K562 (cell line): ENCODE measurements around the gene C16orf96. TPM values are rescaled to one million over a fixed set of nuclear protein-coding genes. Genes with fewer than 3 reads are reported as not detected.
A peak's percentile ranks its signal among the peaks of the same experiment; 100 is the strongest.

Source experiments
- ATAC-seq: fragments of 200-7000 bp; cut with Tn5 transposase; 3 replicates; pipeline ENCODE4 v1.9.1; 2020; ENCODE audit warnings: moderate library complexity
- BruUV-seq: library from RNA; stranded (reverse); fragments of 400-500 nt; replicated peaks from 2 replicates; lab custom pipeline; 2021; lab: Mats Ljungman, UMichigan
- CTCF ChIA-PET: fragments of 300-600 bp; formaldehyde crosslinking; extraction: SDS; loops from one replicate; lab custom pipeline; 2021; ENCODE audit warnings: low intra/inter-chr PET ratio; lab: Yijun Ruan, JAX
- POLR2A ChIA-PET: fragments of 300-600, 350-650 bp; sonication (Branson Sonifier 250); formaldehyde crosslinking; extraction: SDS; loops from one replicate; lab custom pipeline; 2021; ENCODE audit warnings: antibody characterized with exemption, inconsistent platforms; lab: Yijun Ruan, JAX
- DNase-seq, 4 experiments: peaks; one replicate each; pipeline versions ENCODE4 v3.0.0 to v3.0.0-alpha.2; 2011 to 2018; ENCODE audit warnings: low spot score in 3 of 4, mixed read lengths in 3 of 4; ENCODE audit errors: extremely low read depth in 1 of 4
- FAIRE-seq: peaks from 2 replicates; lab custom pipeline; 2011; peaks lifted over from hg19 to GRCh38; lab: Jason Lieb, UNC
- H2AFZ ChIP-seq: 2 replicates; pipeline ENCODE4 v1.6.0; 2011; ENCODE audit warnings: low read depth, low read length, control low read depth, inconsistent platforms
- H3K27ac ChIP-seq: fragments of 200-600 bp; 3 replicates; pipeline ENCODE4 v1.8.0; 2011; ENCODE audit warnings: low read depth, mild to moderate bottlenecking, control low read depth, inconsistent platforms, low read length, moderate library complexity, mixed read lengths; ENCODE audit errors: extremely low read depth
- H3K27me3 ChIP-seq, 2 experiments: fragments of 300-600 bp in 1 of 2; 2 replicates in 1 of 2; 3 replicates in 1 of 2; pipeline versions ENCODE4 v1.6.0 to v1.8.0; 2011; ENCODE audit warnings: inconsistent platforms in 2 of 2, low read length in 2 of 2, mild to moderate bottlenecking in 1 of 2, mixed read lengths in 1 of 2, moderate library complexity in 1 of 2; ENCODE audit not compliant: control insufficient read depth in 2 of 2, insufficient read depth in 2 of 2
- H3K36me3 ChIP-seq: fragments of 300-600 bp; 3 replicates; pipeline ENCODE4 v1.8.0; 2011; ENCODE audit warnings: mild to moderate bottlenecking, low read length, inconsistent platforms; ENCODE audit not compliant: control insufficient read depth, insufficient read depth
- H3K4me1 ChIP-seq, 2 experiments: fragments of 200-600 bp in 1 of 2; replicated peaks in 1 of 2; 2 replicates in 1 of 2; 3 replicates in 1 of 2; pipeline versions ENCODE4 v1.5.1 to v1.8.0; 2011; ENCODE audit warnings: inconsistent platforms in 2 of 2, low read length in 2 of 2, mild to moderate bottlenecking in 1 of 2, mixed read lengths in 1 of 2, moderate library complexity in 1 of 2; ENCODE audit not compliant: control insufficient read depth in 2 of 2, insufficient read depth in 2 of 2
- H3K4me2 ChIP-seq: 2 replicates; pipeline ENCODE4 v1.6.1; 2011; ENCODE audit warnings: low read length, control low read depth, inconsistent platforms, mixed read lengths; ENCODE audit not compliant: insufficient read depth
- H3K4me3 ChIP-seq: fragments of 200-600 bp; sonication (generic), shearing (Covaris generic); 2 replicates; pipeline ENCODE4 v1.5.1; 2016; ENCODE audit warnings: control low read depth, inconsistent platforms
- H3K79me2 ChIP-seq: fragments of 200-600 bp; 3 replicates; pipeline ENCODE4 v1.8.0; 2011; ENCODE audit warnings: low read length, inconsistent platforms; ENCODE audit not compliant: control insufficient read depth, insufficient read depth
- H3K9ac ChIP-seq, 2 experiments: 2 replicates each; pipeline versions ENCODE4 v1.6.0 to v1.6.1; 2011; ENCODE audit warnings: low read depth in 2 of 2, low read length in 2 of 2, control low read depth in 1 of 2, inconsistent platforms in 1 of 2, mild to moderate bottlenecking in 1 of 2, mixed read lengths in 1 of 2; ENCODE audit not compliant: insufficient read depth in 1 of 2
- H3K9me1 ChIP-seq: one replicate; pipeline ENCODE4 v1.6.0; 2011; ENCODE audit warnings: inconsistent platforms, mild to moderate bottlenecking, low read length, moderate library complexity; ENCODE audit not compliant: control insufficient read depth, insufficient read depth
- H3K9me3 ChIP-seq: replicated peaks from 2 replicates; pipeline ENCODE4 v1.5.1; 2011; ENCODE audit warnings: low read depth, low read length, inconsistent platforms; ENCODE audit not compliant: control insufficient read depth, insufficient read depth
- H4K20me1 ChIP-seq: replicated peaks from 2 replicates; pipeline ENCODE4 v1.6.1; 2011; ENCODE audit warnings: low read length, inconsistent platforms, mixed read lengths; ENCODE audit not compliant: control insufficient read depth, insufficient read depth
- ARHGAP35 ChIP-seq: fragments of 450-650 bp; IDR thresholded peaks from 2 replicates; pipeline ENCODE4 v1.6.1; 2018; ENCODE audit not compliant: partially characterized antibody
- ASH1L ChIP-seq: fragments of 450-650 bp; IDR thresholded peaks from 2 replicates; pipeline ENCODE4 v1.6.1; 2018; ENCODE audit warnings: borderline replicate concordance, mild to moderate bottlenecking, low read depth; ENCODE audit not compliant: partially characterized antibody
- E2F5 ChIP-seq: sonication (generic); formaldehyde crosslinking; IDR thresholded peaks from 2 replicates; pipeline ENCODE4 v1.8.0; 2022; ENCODE audit warnings: mild to moderate bottlenecking, missing genetic modification reagents
- GATAD2B ChIP-seq: fragments of 450-650 bp; IDR thresholded peaks from 2 replicates; pipeline ENCODE4 v1.6.1; 2017; ENCODE audit warnings: mild to moderate bottlenecking, borderline replicate concordance
- HNRNPH1 ChIP-seq: fragments of 200-400 bp; formaldehyde crosslinking; optimal IDR thresholded peaks from 2 replicates; pipeline ENCODE3; 2017; ENCODE audit warnings: low read depth, mild to moderate bottlenecking, low read length, moderate library complexity
- HNRNPK ChIP-seq: fragments of 200-400 bp; formaldehyde crosslinking; IDR thresholded peaks from one replicate; pipeline ENCODE4 v1.6.1; 2018; ENCODE audit warnings: mild to moderate bottlenecking, low read depth, low read length; ENCODE audit not compliant: poor library complexity, severe bottlenecking
- HNRNPLL ChIP-seq: fragments of 200-400 bp; formaldehyde crosslinking; IDR thresholded peaks from 2 replicates; pipeline ENCODE4 v1.6.1; 2017; ENCODE audit warnings: low read length, low read depth, mild to moderate bottlenecking; ENCODE audit not compliant: poor library complexity, severe bottlenecking
- MAZ ChIP-seq, 2 experiments: fragments of 450-650 bp in 1 of 2; sonication (generic) in 1 of 2; formaldehyde crosslinking; IDR thresholded peaks in 1 of 2; conservative IDR thresholded peaks in 1 of 2; 2 replicates each; pipeline versions ENCODE4 v1.4.0 to v1.5.0; 2020; ENCODE audit warnings: mild to moderate bottlenecking in 1 of 2, missing genetic modification reagents in 1 of 2
- MITF ChIP-seq: IDR thresholded peaks from 2 replicates; pipeline ENCODE4 v1.6.1; 2014; ENCODE audit warnings: antibody characterized with exemption
- NCOA1 ChIP-seq: fragments of 450-650 bp; IDR thresholded peaks from 2 replicates; pipeline ENCODE4 v1.6.1; 2016; ENCODE audit warnings: low read depth
- NCOA2 ChIP-seq, 2 experiments: fragments of 450-650 bp; IDR thresholded peaks; 2 replicates each; pipeline ENCODE4 v1.6.1; 2018; ENCODE audit warnings: mild to moderate bottlenecking in 2 of 2, moderate library complexity in 1 of 2; ENCODE audit not compliant: partially characterized antibody in 2 of 2
- PCBP1 ChIP-seq: fragments of 200-400 bp; formaldehyde crosslinking; IDR thresholded peaks from 2 replicates; pipeline ENCODE4 v1.6.1; 2018; ENCODE audit warnings: mild to moderate bottlenecking, low read depth, low read length; ENCODE audit not compliant: poor library complexity, severe bottlenecking
- SAFB ChIP-seq: fragments of 200-400 bp; formaldehyde crosslinking; IDR thresholded peaks from 2 replicates; pipeline ENCODE4 v1.6.1; 2017; ENCODE audit warnings: low read depth, low read length, borderline replicate concordance
- TAF15 ChIP-seq: fragments of 200-400 bp; formaldehyde crosslinking; IDR thresholded peaks from 2 replicates; pipeline ENCODE4 v1.6.1; 2017; ENCODE audit warnings: mild to moderate bottlenecking, low read depth, low read length, moderate library complexity
- TEAD2 ChIP-seq: fragments of 450-650 bp; IDR thresholded peaks from 2 replicates; pipeline ENCODE4 v1.6.1; 2016; ENCODE audit warnings: missing genetic modification characterization, control low read depth, missing compliant biosample characterization
- TGIF2 ChIP-seq: sonication (generic); formaldehyde crosslinking; IDR thresholded peaks from 2 replicates; pipeline ENCODE4 v1.8.1; 2022; ENCODE audit warnings: mild to moderate bottlenecking, missing genetic modification reagents, moderate library complexity
- ZBTB33 ChIP-seq: sonication (generic); formaldehyde crosslinking; IDR thresholded peaks from 2 replicates; pipeline ENCODE4 v1.8.1; 2023; ENCODE audit warnings: mild to moderate bottlenecking, missing genetic modification reagents
- ZNF23 ChIP-seq: fragments of 250-450 bp; sonication (Bioruptor Pico); IDR thresholded peaks from 2 replicates; pipeline ENCODE4 v1.4.0; 2020; ENCODE audit warnings: mild to moderate bottlenecking
- WGBS: fragments of 100-300 bp; shearing (Covaris generic); methylation state at CpG from one replicate; pipeline ENCODE4 v1.1.6; 2016; ENCODE audit warnings: low coverage, mixed read lengths; ENCODE audit not compliant: insufficient coverage; ENCODE audit errors: missing lambda C conversion rate; 5-methylcytosine and 5-hydroxymethylcytosine counted together
- in situ Hi-C: fragments of 300-500 bp; cut with MboI; formaldehyde crosslinking; loops from 4 replicates; pipeline ENCODE4 v1.15.0; 2018; ENCODE audit warnings: inconsistent platforms, mixed read lengths
- intact Hi-C: fragments of 100-400 bp; cut with micrococcal nuclease; formaldehyde crosslinking; loops from 2 replicates; pipeline ENCODE4 v1.14.2; 2022
- polyA plus RNA-seq, 8 experiments: library from polyadenylated mRNA; depleted of rRNA in 4 of 8; stranded (reverse) in 5 of 8; unstranded in 3 of 8; fragments of >200 nt; fragmentation: Nextera tagmentation in 2 of 8; fragmentation: Illumina TruSeq in 1 of 8; extraction: Ambion mirVana in 2 of 8; extraction: Trizol in 1 of 8; gene quantifications; 2 replicates each; pipeline versions ENCODE4 v1.2.1 to v1.2.3, GENCODE V29; 2011 to 2014; ENCODE audit warnings: inconsistent platforms in 1 of 8, missing spikeins in 1 of 8
- total RNA-seq, 7 experiments: library from RNA; depleted of rRNA in 6 of 7; stranded (reverse); fragments of >200 nt in 6 of 7; fragmentation: Illumina TruSeq in 2 of 7; extraction: Trizol in 2 of 7; gene quantifications; 2 replicates each; pipeline versions ENCODE4 v1.2.1 to v1.2.3, GENCODE V29; 2011 to 2021; ENCODE audit warnings: low replicate concordance in 1 of 7

The C16orf96 gene
- total and polyA plus RNA-seq, 9 of the 15 experiments (the other 6 are each of a cell fraction or from before 2014, with no cell fraction given), result not detected

GRCh38 chr16:4588961-4589360 lies 32.8 kb downstream of the C16orf96 start (continued):
- no peak for TF ChIP-seq HNRNPH1
- no peak for TF ChIP-seq HNRNPLL
- no peak for TF ChIP-seq HNRNPK

GRCh38 chr16:4591191-4591590 lies 35.1 kb downstream of the C16orf96 start:
- Histone ChIP-seq H3K36me3 (no peaks in the 10 kb centered on the region), H3K27me3 (peaks cover 61 to 82% of the 10 kb centered on the region in 2 experiments), H3K79me2 (no peaks in the 10 kb centered on the region), H3K4me1 (peaks cover 0 to 26% of the 10 kb centered on the region in 2 experiments; a peak in 2 of 5 replicates), H2AFZ (no peak overlapping the region), H3K9me3 (peaks cover 7% of the 10 kb centered on the region), H3K9me1 (no peaks in the 10 kb centered on the region), H3K9ac (no peak overlapping the region), H3K4me2 (no peak overlapping the region), H4K20me1 (0 out of 2 replicates have a peak, but pooled peaks cover 4% of the 10 kb centered on the region), H3K27ac (no peak overlapping the region), H3K4me3 (no peak overlapping the region)
- BruUV-seq, result no TSS peak
- in situ Hi-C loops, result no loop called here
- DNase-seq, result peak in 1 of 4 experiments; percentile 4
- peak; percentile 42 for FAIRE-seq
- ATAC-seq, result no peak
- 0% methylated on average over 6 of the region's 6 CpGs for WGBS
- CTCF ChIA-PET, result no interaction called here
- intact Hi-C loops, result no loop called here
- POLR2A ChIA-PET, result interaction anchor here (1.1 to 1.2 kb wide), 2 partner anchors 9 to 17 kb away, joined by 3 to 5 read pairs; no protein-coding TSS in a partner anchor
- no peak for TF ChIP-seq PCBP1
- TF ChIP-seq SAFB, result no peak
- no peak for TF ChIP-seq MAZ (CRISPR knock-in tag; conservative IDR thresholded peaks at IDR 0.05 in 1 of 2, IDR thresholded peaks at IDR 0.05 in 1 of 2)
- TF ChIP-seq NCOA1, result no peak
- no peak for TF ChIP-seq GATAD2B
- TF ChIP-seq TEAD2 (tag), result no peak
- TF ChIP-seq ZBTB33 (CRISPR knock-in tag), result no peak
- TF ChIP-seq ASH1L, result no peak
- no peak for TF ChIP-seq MITF
- TF ChIP-seq TGIF2 (CRISPR knock-in tag), result no peak
- TF ChIP-seq E2F5, result no peak
- no peak for TF ChIP-seq ARHGAP35
- no peak for TF ChIP-seq NCOA2 (IDR thresholded peaks at IDR 0.05; ENCODE audit: partially characterized antibody in 2 of 2)
- TF ChIP-seq TAF15, result no peak
- no peak for TF ChIP-seq ZNF23 (CRISPR knock-in tag)
